ENCODE results near the gene SHROOM1. TPM values are rescaled to one million over a fixed set of nuclear protein-coding genes. Genes with fewer than 3 reads are reported as not detected.

The SHROOM1 gene
- total and polyA plus RNA-seq, 9 of the 15 experiments (the other 6 are each of a cell fraction or from before 2014, with no cell fraction given) = 0.44 to 26.5 (median 11.9) TPM

GRCh38 chr5:132830436-132831094 is at the start of gene SHROOM1 (continued):
- TF ChIP-seq E4F1 (CRISPR knock-in tag; IDR thresholded peaks at IDR 0.05; ENCODE audit: borderline replicate concordance) (no peak), NR0B1 (IDR thresholded peaks at IDR 0.05; ENCODE audit: partially characterized antibody) (no peak), RNF2 (IDR thresholded peaks at IDR 0.05) (0 out of 2 replicates have a peak, but pooled peaks have one; percentile 40), CBX3 (IDR thresholded peaks at IDR 0.05; ENCODE audit: borderline replicate concordance in 1 of 2, low read length in 2 of 2) (no peak), ZNF282 (CRISPR knock-in tag; IDR thresholded peaks at IDR 0.05) (no peak), MAFK (IDR thresholded peaks at IDR 0.05; ENCODE audit: low read length) (no peak), ZNF77 (CRISPR knock-in tag; IDR thresholded peaks at IDR 0.05) (no peak), MAZ (CRISPR knock-in tag; conservative IDR thresholded peaks at IDR 0.05 in 1 of 2, IDR thresholded peaks at IDR 0.05 in 1 of 2) (peak; percentile 75 to 90), ARID3B (CRISPR knock-in tag; IDR thresholded peaks at IDR 0.05; ENCODE audit: borderline replicate concordance) (0 out of 2 replicates have a peak, but pooled peaks have one; percentile 10), ETS2 (tag; IDR thresholded peaks at IDR 0.05; ENCODE audit: borderline replicate concordance, poor library complexity, severe bottlenecking) (no peak)

All from K562 (cell line).